Heart right ventricle (tissue), 16 donors: ENCODE measurements around the gene DHRS13. TPM values are rescaled to one million over a fixed set of nuclear protein-coding genes. Genes with fewer than 3 reads are reported as not detected.

Source experiments
- ATAC-seq, 8 donors: fragments of 200-7000 bp; cut with Tn5 transposase; one replicate each; pipeline ENCODE4 v1.9.1; 2020; ENCODE audit warnings: mild to moderate bottlenecking in 8 of 8, moderate library complexity in 8 of 8, moderate number of reproducible peaks in 1 of 8
- DNase-seq, 2 donors: peaks; one replicate each; pipeline ENCODE4 v3.0.0-alpha.2; 2020
- H3K27ac ChIP-seq, 10 donors: fragments of 200-600 bp; sonication (generic) in 2 of 10; one replicate each; pipeline versions ENCODE4 v1.5.0 to v1.8.0; 2020 to 2022; ENCODE audit warnings: mild to moderate bottlenecking in 3 of 10
- H3K27me3 ChIP-seq, 7 donors: fragments of 200-600 bp; one replicate each; pipeline ENCODE4 v1.8.0; 2021 to 2022; ENCODE audit warnings: mild to moderate bottlenecking in 2 of 7
- H3K36me3 ChIP-seq, 9 donors: fragments of 200-600 bp; sonication (generic) in 1 of 9; one replicate each; pipeline versions ENCODE4 v1.5.0 to v1.8.0; 2020 to 2022; ENCODE audit warnings: mild to moderate bottlenecking in 2 of 9
- H3K4me1 ChIP-seq, 9 donors: fragments of 200-600 bp; sonication (generic) in 1 of 9; one replicate each; pipeline versions ENCODE4 v1.5.0 to v1.8.0; 2020 to 2022; ENCODE audit warnings: mild to moderate bottlenecking in 4 of 9
- H3K4me3 ChIP-seq, 10 donors: fragments of 200-600 bp; sonication (generic) in 2 of 10; one replicate each; pipeline versions ENCODE4 v1.5.0 to v1.8.0; 2020 to 2022; ENCODE audit warnings: mild to moderate bottlenecking in 7 of 10, moderate library complexity in 2 of 10
- H3K9me3 ChIP-seq, 11 donors: fragments of 200-600 bp in 10 of 11; sonication (generic) in 2 of 11; one replicate each; pipeline versions ENCODE4 v1.5.0 to v1.8.0; 2013 to 2022; ENCODE audit warnings: mild to moderate bottlenecking in 2 of 11, control low read depth in 1 of 11, moderate library complexity in 1 of 11
- CTCF ChIP-seq, 9 donors: fragments of 200-600 bp; sonication (generic) in 2 of 9; IDR thresholded peaks; one replicate each; pipeline versions ENCODE4 v1.5.0 to v1.8.0; 2021 to 2022; ENCODE audit warnings: antibody characterized with exemption in 9 of 9, mild to moderate bottlenecking in 5 of 9, moderate library complexity in 1 of 9
- WGBS, 2 donors: extraction: QIAGEN DNeasy Blood & Tissue Kit; methylation state at CpG; one replicate each; pipeline ENCODE4 v1.1.7; 2013; ENCODE audit warnings: inconsistent platforms in 1 of 2; 5-methylcytosine and 5-hydroxymethylcytosine counted together
- intact Hi-C, 10 donors: fragments of 100-400 bp; cut with DNase I; formaldehyde crosslinking; loops; one replicate each; pipeline versions ENCODE4 v1.11.1 to v1.14.2; 2022
- polyA plus RNA-seq, 2 donors: library from polyadenylated mRNA; stranded (reverse); fragments of 200-250 nt; gene quantifications; one replicate each; pipeline ENCODE4 v1.2.3, GENCODE V29; 2013
- total RNA-seq, 10 donors: library from RNA; stranded (reverse); fragmentation: NEBNext Ultra II Directional in 3 of 10; extraction: Animal tissue kit (Norgen Biotek cat#: 25700) in 3 of 10; gene quantifications; one replicate each; pipeline versions ENCODE4 v1.2.1 to v1.2.4, GENCODE V29; 2021 to 2023
- donor health status: Arrhythmogenic right ventricular cardiomyopathy.
- donor health status: ischemic (EF 13 %, LVEDD 7.1; RV severe dilation, severe dysfunction).
- donor health status: healthy with polysubstance abuse.
- donor health status: DM: no; HTN: yes; CAD: no.
- donor health status: DM: no; HTN: no; CAD: no.
- donor health status: ischemic (EF 25% LVEDD 6.9; RV normal size, moderate dysfunction).
- donor health status: ischemic (EF 25% LVEDD 5.7; RV mildly dilated, moderate dysfunction).
- donor health status: healthy.
- donor health status: DM: yes; HTN: yes; CAD: no.
- donor health status: Ischemic cardiomyopathy.
- donor health status: ischemic (EF 35%, LVEDD 5.7; RV mildly dilated, moderate dysfunction).
- donor health status: nonischemic (EF 11% LVEDD 7.7; RV severe dilation, severe dysfunction).
- donor health status: DM: yes; HTN: yes; CAD: no.
- donor health status: PGD.
- donor health status: ischemic (EF 29% LVEDD 5.4; RV normal size, mild dysfunction).
- donor health status: nonischemic (EF 23%, LVEDD 6.1; RV moderate dilation, normal function).

Gene DHRS13
- total and polyA plus RNA-seq, 12 donors, result 1.1 to 5.6 (median 2.6) TPM

GRCh38 chr17:28912281-28912937 is 9.5 kb upstream of the DHRS13 start:
- WGBS, 2 donors, result 77 to 80% methylated on average over 20 of the region's 20 CpGs

GRCh38 chr17:28911411-28912045 is 8.6 kb upstream of the DHRS13 start:
- DNase-seq (no peak), ATAC-seq (no peak)
- Histone ChIP-seq H3K27me3 (no peaks in the 10 kb centered on the region), H3K9me3 (no peaks in the 10 kb centered on the region), H3K4me3 (no peak overlapping the region), H3K36me3 (peaks cover 0 to 100% (median 89%) of the 10 kb centered on the region in 9 donors), H3K27ac (no peak overlapping the region), H3K4me1 (peaks cover 4 to 32% (median 22%) of the 10 kb centered on the region in 9 donors)
- no peak for TF ChIP-seq CTCF (IDR thresholded peaks at IDR 0.05)
- 94% methylated on average over 13 of the region's 13 CpGs for WGBS, 2 donors
- intact Hi-C loops, result loop anchor here in 5 of 10 donors (10.0 kb wide), 2 partner anchors 147 to 187 kb away; partner anchors contain the start of genes NEK8 (in 4 of the 5) and TLCD1 (in 4 of the 5)

More at GRCh38 chr17:28912281-28912937, 9.5 kb upstream of the DHRS13 start:
- Histone ChIP-seq H3K4me1 (peaks cover under 1 to 29% (median 22%) of the 10 kb centered on the region in 9 donors), H3K9me3 (no peaks in the 10 kb centered on the region), H3K36me3 (peaks cover 0 to 100% (median 89%) of the 10 kb centered on the region in 9 donors), H3K27ac (no peak overlapping the region), H3K27me3 (no peaks in the 10 kb centered on the region), H3K4me3 (no peak overlapping the region)
- TF ChIP-seq CTCF (IDR thresholded peaks at IDR 0.05), result peak in 4 of 9 donors; percentile 16 to 25 (median 18)
- intact Hi-C loops, result loop anchor here in 5 of 10 donors (10.0 kb wide), 2 partner anchors 148 to 188 kb away; partner anchors contain the start of genes NEK8 (in 4 of the 5) and TLCD1 (in 4 of the 5)
- no peak for DNase-seq
- ATAC-seq, result peak in 1 of 8 donors; percentile 21

DNA sequence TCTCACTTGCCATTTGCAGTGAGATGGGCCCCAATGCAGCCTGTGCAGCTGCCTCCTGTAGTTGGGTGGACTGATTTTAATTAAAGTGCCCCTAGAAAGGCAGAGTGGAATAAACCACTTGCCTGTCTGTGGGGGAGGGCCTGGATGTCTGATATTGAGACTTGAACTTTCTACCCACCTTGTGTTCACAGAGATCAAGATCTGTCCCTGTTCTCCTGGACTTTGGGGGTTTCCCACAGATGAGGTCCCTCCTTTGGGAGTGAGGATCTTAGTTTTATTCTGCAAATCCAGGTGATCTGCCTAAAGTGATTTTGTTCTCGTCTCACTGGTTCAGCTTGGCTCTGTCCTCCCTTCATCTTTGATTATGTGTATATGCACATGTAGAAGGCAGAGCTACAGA is 7.7 kb upstream of the DHRS13 start:
- no peak for ATAC-seq
- H3K4me1 ChIP-seq, result peaks cover 4 to 34% (median 22%) of the 10 kb centered on the region in 9 donors
- H3K36me3 ChIP-seq, result peaks cover 0 to 100% (median 91%) of the 10 kb centered on the region in 9 donors
- no peak overlapping the region for H3K27ac ChIP-seq
- DNase-seq, result no peak
- WGBS, 2 donors, result 84 to 90% methylated on average over 1 of the region's 1 CpG
- no peak for TF ChIP-seq CTCF (IDR thresholded peaks at IDR 0.05)
- intact Hi-C loops, result loop anchor here in 5 of 10 donors (10.0 kb wide), 2 partner anchors 146 to 186 kb away; partner anchors contain the start of genes NEK8 (in 4 of the 5) and TLCD1 (in 4 of the 5)
- no peak overlapping the region for H3K4me3 ChIP-seq
- no peaks in the 10 kb centered on the region for H3K9me3 ChIP-seq
- no peaks in the 10 kb centered on the region for H3K27me3 ChIP-seq

DNA sequence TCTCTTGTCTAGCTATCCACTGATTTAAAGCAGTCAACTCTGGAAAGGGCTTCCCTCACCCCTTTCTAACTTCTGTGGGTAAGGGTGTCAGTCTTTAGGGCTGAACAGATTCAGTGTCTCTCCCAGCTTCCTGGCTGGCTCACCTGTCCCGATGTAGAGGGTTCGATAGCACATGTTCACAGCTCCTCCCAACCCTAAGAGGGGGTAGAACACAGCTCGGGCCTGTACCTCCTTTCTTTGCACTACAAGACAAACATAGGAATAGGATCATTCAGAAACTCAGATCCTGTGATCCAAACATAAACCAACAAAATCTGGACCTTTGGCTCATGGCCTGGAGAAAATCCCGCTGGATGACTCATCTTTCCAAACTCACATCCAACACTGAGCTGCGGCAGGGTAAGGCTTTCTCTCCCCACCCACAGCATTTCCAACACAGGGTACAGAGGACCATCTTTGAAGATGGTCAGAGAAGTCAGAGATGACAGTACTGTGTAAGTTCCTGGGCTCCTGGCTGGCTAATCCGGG is 5.8 kb upstream of the DHRS13 start:
- H3K4me1 ChIP-seq, result peaks cover 4 to 41% (median 25%) of the 10 kb centered on the region in 9 donors
- TF ChIP-seq CTCF (IDR thresholded peaks at IDR 0.05), result no peak
- H3K27ac ChIP-seq, result peak overlapping the region in 8 of 10 donors; percentile 34 to 68 (median 58)
- H3K4me3 ChIP-seq, result no peak overlapping the region
- DNase-seq, result peak in 1 of 2 donors; percentile 61
- ATAC-seq, result peak; percentile 30 to 69 (median 62)
- intact Hi-C loops, result loop anchor here in 4 of 10 donors (5.0 to 10.0 kb wide), 3 partner anchors 39 to 144 kb away; partner anchors contain the start of gene ERAL1 (in 1 of the 4)
- H3K36me3 ChIP-seq, result peaks cover 0 to 86% (median 79%) of the 10 kb centered on the region in 9 donors
- 52 to 58% methylated on average over 6 of the region's 6 CpGs for WGBS, 2 donors
- H3K27me3 ChIP-seq, result no peaks in the 10 kb centered on the region
- no peaks in the 10 kb centered on the region for H3K9me3 ChIP-seq
